ENCODE data around the gene EXOSC7.

Gene EXOSC7

GRCh38 chr3:45008117-45008516 is 32.1 kb downstream of the EXOSC7 start:
- H3K27me3 ChIP-seq (replicated peaks; ENCODE audit: control insufficient read depth, insufficient read depth, low read length) = no peaks in the 10 kb centered on the region
- no peak for TF ChIP-seq CTCF (IDR thresholded peaks at IDR 0.05; ENCODE audit: insufficient read depth, low read length, poor library complexity, severe bottlenecking)
- no peak overlapping the region for H3K4me3 ChIP-seq (replicated peaks; ENCODE audit: low read depth, low read length)
- DNase-seq (ENCODE audit: extremely low read depth, insufficient read length) = no peak
- peaks cover 19% of the 10 kb centered on the region for H3K36me3 ChIP-seq (ENCODE audit: control insufficient read depth, insufficient read depth, low read length)

GRCh38 chr3:45009868-45010267 is 33.8 kb downstream of the EXOSC7 start:
- no peak for TF ChIP-seq CTCF (IDR thresholded peaks at IDR 0.05; ENCODE audit: insufficient read depth, low read length, poor library complexity, severe bottlenecking)
- H3K4me3 ChIP-seq (replicated peaks; ENCODE audit: low read depth, low read length) = no peak overlapping the region
- H3K27me3 ChIP-seq (replicated peaks; ENCODE audit: control insufficient read depth, insufficient read depth, low read length) = no peaks in the 10 kb centered on the region
- H3K36me3 ChIP-seq (ENCODE audit: control insufficient read depth, insufficient read depth, low read length) = peaks cover 17% of the 10 kb centered on the region
- DNase-seq (ENCODE audit: extremely low read depth, insufficient read length) = no peak

DNA sequence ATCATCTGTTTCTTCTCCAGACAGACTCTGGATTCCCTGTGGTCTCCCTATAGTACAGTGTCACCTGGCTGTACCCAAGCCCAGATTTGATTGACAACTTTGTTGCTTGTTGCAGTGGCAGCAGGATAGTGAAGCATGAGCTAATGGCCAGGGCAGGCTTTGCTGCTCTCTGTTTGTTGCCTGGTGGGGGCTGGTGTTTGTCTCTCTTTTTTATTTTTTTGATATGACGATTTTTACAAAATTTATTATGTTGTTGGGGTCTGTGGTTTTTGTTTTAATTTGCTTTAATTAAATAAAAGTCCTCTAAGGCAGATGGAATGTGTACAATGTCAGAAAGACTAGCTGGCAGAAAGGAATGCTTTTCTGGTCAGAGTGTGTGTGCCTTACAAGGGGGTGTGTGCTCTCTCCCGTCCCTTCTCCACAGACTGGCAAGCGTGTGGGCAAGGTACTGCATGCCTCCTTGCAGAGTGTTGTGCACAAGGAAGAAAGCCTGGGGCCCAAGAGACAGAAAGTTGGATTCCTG is 34.8 kb downstream of the EXOSC7 start:
- Histone ChIP-seq H3K27me3 (replicated peaks; ENCODE audit: control insufficient read depth, insufficient read depth, low read length) (no peaks in the 10 kb centered on the region), H3K4me3 (replicated peaks; ENCODE audit: low read depth, low read length) (no peak overlapping the region), H3K36me3 (ENCODE audit: control insufficient read depth, insufficient read depth, low read length) (peaks cover 15% of the 10 kb centered on the region)
- no peak for DNase-seq (ENCODE audit: extremely low read depth, insufficient read length)
- TF ChIP-seq CTCF (IDR thresholded peaks at IDR 0.05; ENCODE audit: insufficient read depth, low read length, poor library complexity, severe bottlenecking) = no peak

- no peak overlapping the region for H3K4me3 ChIP-seq (replicated peaks; ENCODE audit: low read depth, low read length)
- DNase-seq (ENCODE audit: extremely low read depth, insufficient read length) = no peak
- no peak for TF ChIP-seq CTCF (IDR thresholded peaks at IDR 0.05; ENCODE audit: insufficient read depth, low read length, poor library complexity, severe bottlenecking)
- peaks cover 14% of the 10 kb centered on the region for H3K36me3 ChIP-seq (ENCODE audit: control insufficient read depth, insufficient read depth, low read length)
- H3K27me3 ChIP-seq (replicated peaks; ENCODE audit: control insufficient read depth, insufficient read depth, low read length) = no peaks in the 10 kb centered on the region
Observed at GRCh38 chr3:45011756-45012508, 35.9 kb downstream of the EXOSC7 start.

- TF ChIP-seq CTCF (IDR thresholded peaks at IDR 0.05; ENCODE audit: insufficient read depth, low read length, poor library complexity, severe bottlenecking) = no peak
- DNase-seq (ENCODE audit: extremely low read depth, insufficient read length) = no peak
- Histone ChIP-seq H3K4me3 (replicated peaks; ENCODE audit: low read depth, low read length) (no peak overlapping the region), H3K36me3 (ENCODE audit: control insufficient read depth, insufficient read depth, low read length) (peaks cover 12% of the 10 kb centered on the region), H3K27me3 (replicated peaks; ENCODE audit: control insufficient read depth, insufficient read depth, low read length) (no peaks in the 10 kb centered on the region)
Observed at GRCh38 chr3:45012577-45012976, 36.5 kb downstream of the EXOSC7 start.

All from GM06990 (cell line).